ENCODE data around the gene PIAS4.

The PIAS4 gene

GRCh38 chr19:4088975-4089374 is 81.4 kb downstream of the PIAS4 start:
- Histone ChIP-seq H3K4me3 (ENCODE audit: low read depth in 1 of 2, low read length in 2 of 2) (peak overlapping the region in 1 of 2 experiments; percentile 34; a peak in 1 of 4 replicates), H3K4me2 (ENCODE audit: insufficient read depth, low read length) (peak overlapping the region; percentile 54), H3K27me3 (ENCODE audit: insufficient read depth, low read length, poor library complexity) (no peaks in the 10 kb centered on the region)

More at GRCh38 chr19:4088975-4089374, 81.4 kb downstream of the PIAS4 start:
- peak; percentile 87 for ATAC-seq (ENCODE audit: insufficient read depth, low read depth)
- H3K27ac ChIP-seq (ENCODE audit: low read length), result peak overlapping the region; percentile 90
- DNase-seq, result peak; percentile 91
- peaks cover 45% of the 10 kb centered on the region for H3K4me1 ChIP-seq (ENCODE audit: insufficient read depth, low read length)
- no peaks in the 10 kb centered on the region for H3K9me3 ChIP-seq (ENCODE audit: insufficient read depth, low read length, severe bottlenecking)
- H3K36me3 ChIP-seq (ENCODE audit: insufficient read depth, low read length), result peaks cover 35% of the 10 kb centered on the region
- peak overlapping the region; percentile 46 for H3K9ac ChIP-seq (ENCODE audit: low read depth, low read length)
- H2AFZ ChIP-seq (ENCODE audit: low read depth, low read length), result no peak overlapping the region
- peaks cover 21% of the 10 kb centered on the region for H4K20me1 ChIP-seq (ENCODE audit: insufficient read depth, low read length)
- no peaks in the 10 kb centered on the region for H3K79me2 ChIP-seq (ENCODE audit: insufficient read depth, low read length)
- TF ChIP-seq CTCF (IDR thresholded peaks at IDR 0.05; ENCODE audit: borderline replicate concordance, extremely low read depth, low read length, poor library complexity, severe bottlenecking), result peak; percentile 1
- no peak for TF ChIP-seq EZH2 (IDR thresholded peaks at IDR 0.05; ENCODE audit: borderline replicate concordance, low read depth, low read length, severe bottlenecking)
